IMR-90 (cell line): ENCODE measurements around the gene ANKRD13D. TPM values are rescaled to one million over a fixed set of nuclear protein-coding genes. Genes with fewer than 3 reads are reported as not detected.

Experiments used
- ATAC-seq: fragments of 200-7000 bp; cut with Tn5 transposase; 2 replicates; pipeline ENCODE4 v1.9.1; 2020; ENCODE audit warnings: low read depth, mild to moderate bottlenecking, moderate library complexity
- BruUV-seq: library from RNA; stranded (reverse); fragments of 400-500 nt; replicated peaks from 2 replicates; lab custom pipeline; 2021; lab: Mats Ljungman, UMichigan
- CTCF ChIA-PET: fragments of 300-600 bp; formaldehyde crosslinking; extraction: SDS; loops from one replicate; lab custom pipeline; 2021; ENCODE audit warnings: antibody characterized with exemption; lab: Yijun Ruan, JAX
- POLR2A ChIA-PET: fragments of 300-600 bp; sonication (Branson Sonifier 250); formaldehyde crosslinking; loops from one replicate; lab custom pipeline; 2022; ENCODE audit warnings: antibody characterized with exemption; ENCODE audit not compliant: unreplicated experiment; lab: Charles Lee
- DNase-seq: peaks from one replicate; pipeline ENCODE4 v3.0.0; 2013
- H2AFZ ChIP-seq: replicated peaks from 2 replicates; pipeline ENCODE3; 2013; ENCODE audit warnings: low read length, mild to moderate bottlenecking; ENCODE audit not compliant: poor library complexity
- H2AK5ac ChIP-seq: 2 replicates; pipeline ENCODE4 v1.6.1; 2013; ENCODE audit warnings: low read depth, low read length, inconsistent platforms
- H2AK9ac ChIP-seq: replicated peaks from 2 replicates; pipeline ENCODE3; 2013; ENCODE audit warnings: mild to moderate bottlenecking, low read depth, low read length, moderate library complexity; ENCODE audit not compliant: poor library complexity
- H2BK120ac ChIP-seq: 2 replicates; pipeline ENCODE4 v1.6.1; 2013; ENCODE audit warnings: low read depth, low read length, inconsistent platforms
- H2BK15ac ChIP-seq: 3 replicates; pipeline ENCODE4 v1.6.1; 2013; ENCODE audit warnings: low read depth, low read length, inconsistent platforms
- H2BK20ac ChIP-seq: 2 replicates; pipeline ENCODE4 v1.6.1; 2013; ENCODE audit warnings: low read depth, mild to moderate bottlenecking, inconsistent platforms, low read length, moderate library complexity
- H2BK5ac ChIP-seq: 2 replicates; pipeline ENCODE4 v1.6.1; 2013; ENCODE audit warnings: mild to moderate bottlenecking, low read depth, low read length, inconsistent platforms; ENCODE audit not compliant: poor library complexity, severe bottlenecking
- H3K14ac ChIP-seq: replicated peaks from 2 replicates; pipeline ENCODE4 v1.6.1; 2013; ENCODE audit warnings: low read depth, low read length, inconsistent platforms
- H3K18ac ChIP-seq: 2 replicates; pipeline ENCODE4 v1.6.1; 2013; ENCODE audit warnings: low read depth, low read length, control low read depth
- H3K23ac ChIP-seq: 2 replicates; pipeline ENCODE4 v1.6.1; 2013; ENCODE audit warnings: low read depth, low read length, inconsistent platforms
- H3K27ac ChIP-seq: 2 replicates; pipeline ENCODE4 v1.5.1; 2013; ENCODE audit warnings: mild to moderate bottlenecking, control low read depth, low read length; ENCODE audit not compliant: insufficient read depth
- H3K27me3 ChIP-seq: 2 replicates; pipeline ENCODE4 v1.6.1; 2013; ENCODE audit warnings: low read length; ENCODE audit not compliant: control insufficient read depth, insufficient read depth
- H3K36me3 ChIP-seq: 2 replicates; pipeline ENCODE4 v1.6.1; 2013; ENCODE audit warnings: low read length, mixed read lengths; ENCODE audit not compliant: control insufficient read depth, insufficient read depth
- H3K4ac ChIP-seq: 2 replicates; pipeline ENCODE4 v1.6.1; 2013; ENCODE audit warnings: low read depth, low read length, inconsistent platforms
- H3K4me1 ChIP-seq: 2 replicates; pipeline ENCODE4 v1.6.1; 2013; ENCODE audit warnings: low read length, mixed read lengths; ENCODE audit not compliant: control insufficient read depth, insufficient read depth
- H3K4me2 ChIP-seq: 2 replicates; pipeline ENCODE4 v1.6.1; 2013; ENCODE audit warnings: low read depth, mild to moderate bottlenecking, control low read depth, low read length, moderate library complexity
- H3K4me3 ChIP-seq: 2 replicates; pipeline ENCODE4 v1.5.1; 2013; ENCODE audit warnings: low read depth, mild to moderate bottlenecking, control low read depth, low read length, moderate library complexity; ENCODE audit not compliant: insufficient read depth
- H3K56ac ChIP-seq: 2 replicates; pipeline ENCODE4 v1.6.1; 2013; ENCODE audit warnings: low read length, inconsistent platforms; ENCODE audit not compliant: insufficient read depth; ENCODE audit errors: extremely low read depth
- H3K79me1 ChIP-seq, 2 experiments: 2 replicates each; pipeline ENCODE4 v1.6.1; 2013; ENCODE audit warnings: low read length in 2 of 2, inconsistent platforms in 1 of 2, low read depth in 1 of 2
- H3K9ac ChIP-seq: 2 replicates; pipeline ENCODE4 v1.6.1; 2013; ENCODE audit warnings: low read depth, low read length, control low read depth
- H3K9me1 ChIP-seq: 2 replicates; pipeline ENCODE4 v1.6.1; 2013; ENCODE audit warnings: low read length, inconsistent platforms; ENCODE audit not compliant: insufficient read depth
- H3K9me3 ChIP-seq: 2 replicates; pipeline ENCODE4 v1.6.1; 2013; ENCODE audit warnings: low read length; ENCODE audit not compliant: control insufficient read depth, insufficient read depth
- H4K20me1 ChIP-seq: 2 replicates; pipeline ENCODE4 v1.6.1; 2013; ENCODE audit warnings: low read length, inconsistent platforms; ENCODE audit not compliant: insufficient read depth
- H4K5ac ChIP-seq: 2 replicates; pipeline ENCODE4 v1.6.1; 2013; ENCODE audit warnings: mild to moderate bottlenecking, low read depth, low read length, control low read depth
- H4K8ac ChIP-seq, 2 experiments: 2 replicates each; pipeline ENCODE4 v1.6.1; 2013; ENCODE audit warnings: low read depth in 2 of 2, low read length in 2 of 2, control low read depth in 1 of 2, inconsistent platforms in 1 of 2
- H4K91ac ChIP-seq: 2 replicates; pipeline ENCODE4 v1.6.1; 2013; ENCODE audit warnings: low read depth, low read length, inconsistent platforms; ENCODE audit not compliant: insufficient read depth
- CEBPB ChIP-seq: IDR thresholded peaks from 2 replicates; pipeline ENCODE4 v1.6.1; 2012; ENCODE audit warnings: low read depth, low read length, improper control_type of control experiment
- RAD21 ChIP-seq: IDR thresholded peaks from 2 replicates; pipeline ENCODE4 v1.6.1; 2012; ENCODE audit warnings: low read length, improper control_type of control experiment
- WGBS, 2 experiments: methylation state at CpG; one replicate each; pipeline versions ENCODE4 v1.1.5 to v1.1.7; 2013; ENCODE audit warnings: missing lambda C conversion rate in 2 of 2; ENCODE audit not compliant: insufficient read length in 1 of 2; ENCODE audit errors: extremely low coverage in 2 of 2; 5-methylcytosine and 5-hydroxymethylcytosine counted together
- dilution Hi-C: fragments of 300-500 bp; cut with HindIII; formaldehyde crosslinking; loops from one replicate; pipeline ENCODE4 v1.14.3; 2018; ENCODE audit warnings: low sequenced_read_pairs; ENCODE audit not compliant: unreplicated experiment
- in situ Hi-C: fragments of 300-500 bp; cut with MboI; formaldehyde crosslinking; loops from 3 replicates; pipeline ENCODE4 v1.14.3; 2019; ENCODE audit warnings: low sequenced_read_pairs, inconsistent platforms, mixed read lengths
- intact Hi-C: fragments of 100-400 bp; cut with micrococcal nuclease; formaldehyde crosslinking; loops from 2 replicates; pipeline ENCODE4 v1.10.0; 2022
- polyA plus RNA-seq, 3 experiments: library from polyadenylated mRNA; depleted of rRNA; stranded (reverse); fragments of >200 nt; gene quantifications; 2 replicates each; pipeline ENCODE4 v1.2.3, GENCODE V29; 2012; ENCODE audit warnings: low replicate concordance in 1 of 3
- total RNA-seq: library from RNA; depleted of rRNA; stranded (reverse); fragments of >200 nt; gene quantifications from 2 replicates; pipeline ENCODE4 v1.2.3, GENCODE V29; 2012

The ANKRD13D gene
- total and polyA plus RNA-seq, 2 of the 4 experiments (the other 2 are of a cell fraction) = 7.3 to 38.4 TPM

- no TSS peak for BruUV-seq
- H3K27ac ChIP-seq = no peak overlapping the region
Observed at GRCh38 chr11:67302571-67303131, 13.5 kb downstream of the ANKRD13D start.

More at GRCh38 chr11:67302571-67303131, 13.5 kb downstream of the ANKRD13D start:
- no peak overlapping the region for H2BK15ac ChIP-seq
- H3K56ac ChIP-seq = no peak overlapping the region
- H2AFZ ChIP-seq = peak overlapping the region; percentile 99
- H3K79me1 ChIP-seq = peaks cover 2 to 41% of the 10 kb centered on the region in 2 experiments; a peak in 3 of 4 replicates
- peak overlapping the region; percentile 47 for H3K4ac ChIP-seq
- CTCF ChIA-PET = interaction anchor here (1.0 to 1.1 kb wide), 3 partner anchors 14 to 80 kb away, joined by 3 to 5 read pairs (median 3); no protein-coding TSS in a partner anchor
- peak overlapping the region; percentile 43 for H2AK5ac ChIP-seq
- H3K36me3 ChIP-seq = peaks cover 38% of the 10 kb centered on the region
- H3K23ac ChIP-seq = no peak overlapping the region
- H2BK5ac ChIP-seq = no peak overlapping the region
- TF ChIP-seq CEBPB = peak; percentile 53; the same call in 1 of the 2 replicates
- TF ChIP-seq RAD21 = no peak
- H2BK20ac ChIP-seq = no peak overlapping the region
- peaks cover 18% of the 10 kb centered on the region for H3K4me1 ChIP-seq
- peaks cover 3% of the 10 kb centered on the region for H3K9me1 ChIP-seq
- in situ Hi-C loops (no loop called here), intact Hi-C loops (loop anchor here (1.0 to 2.0 kb wide), 2 partner anchors 14 to 36 kb away; partner anchors contain the start of genes ANKRD13D and GRK2), dilution Hi-C loops (no loop called here)
- H4K8ac ChIP-seq = peak overlapping the region in 1 of 2 experiments; percentile 62; a peak in 1 of 4 replicates
- peak overlapping the region; percentile 6; the same call in 1 of the 2 replicates for H4K91ac ChIP-seq
- WGBS, 2 experiments = 43% methylated on average over 7 of the region's 23 CpGs; no CpG with 5 or more reads in 1 of the 2 experiments
- H3K18ac ChIP-seq = no peak overlapping the region
- DNase-seq (peak; percentile 10), ATAC-seq (peak; percentile 3; the same call in 1 of the 2 replicates)
- 0 out of 2 replicates have a peak overlapping the region, but pooled peaks have one; percentile 19 for H4K5ac ChIP-seq
- POLR2A ChIA-PET = interaction anchor here (0.6 kb wide), 1 partner anchor 15 kb away, joined by 3 read pairs; no protein-coding TSS in a partner anchor
- peak overlapping the region; percentile 69 for H3K4me2 ChIP-seq
- H3K27me3 ChIP-seq = no peaks in the 10 kb centered on the region
- H3K4me3 ChIP-seq = peak overlapping the region; percentile 100
- peak overlapping the region; percentile 39; the same call in 1 of the 2 replicates for H3K9ac ChIP-seq
- H2AK9ac ChIP-seq = peak overlapping the region; percentile 94
- no peaks in the 10 kb centered on the region for H3K9me3 ChIP-seq
- H4K20me1 ChIP-seq = peaks cover 4% of the 10 kb centered on the region
- 0 out of 2 replicates have a peak overlapping the region, but pooled peaks have one; percentile 35 for H3K14ac ChIP-seq
- no peak overlapping the region for H2BK120ac ChIP-seq
